ENCODE results near the gene CTAG1A. TPM values are rescaled to one million over a fixed set of nuclear protein-coding genes. Genes with fewer than 3 reads are reported as not detected.

The CTAG1A gene
- total RNA-seq (2022; extraction: Qiagen RNA extraction), result not detected in 5 replicates

DNA sequence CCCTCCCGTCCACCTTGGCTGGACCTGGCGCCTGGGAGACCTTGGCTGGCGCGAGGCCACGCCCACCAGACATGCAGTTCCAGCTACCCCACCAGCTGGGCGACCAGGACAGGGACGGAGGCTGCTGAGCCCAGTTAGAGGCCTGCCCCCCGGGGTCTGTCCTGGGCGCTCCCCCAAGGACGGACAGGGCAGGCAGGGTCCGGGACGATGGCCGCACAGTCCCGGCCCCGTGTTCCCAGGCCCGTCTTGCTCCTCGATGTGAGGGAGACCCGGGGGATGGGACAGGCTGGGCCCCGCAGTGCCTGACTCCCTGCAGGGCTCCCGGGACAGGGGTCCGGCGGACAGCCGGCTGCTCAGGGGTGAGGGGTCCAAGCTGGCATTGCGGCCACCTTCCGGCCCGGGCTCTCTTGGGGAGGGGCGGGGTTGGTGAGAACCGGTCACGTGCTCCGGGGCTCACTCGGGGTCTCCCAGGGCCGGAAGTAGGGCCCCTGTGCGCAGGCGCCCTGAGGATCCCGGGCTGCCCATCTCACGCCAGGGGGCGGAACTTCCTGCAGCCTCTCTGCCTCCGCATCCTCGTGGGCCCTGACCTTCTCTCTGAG lies at the start of gene CTAG1A:
Gene CTAG1A (plus strand): TSS at position 549 of the 599 bp plus-strand sequence. CDS start 74 bp downstream, outside the sequence.

DNA sequence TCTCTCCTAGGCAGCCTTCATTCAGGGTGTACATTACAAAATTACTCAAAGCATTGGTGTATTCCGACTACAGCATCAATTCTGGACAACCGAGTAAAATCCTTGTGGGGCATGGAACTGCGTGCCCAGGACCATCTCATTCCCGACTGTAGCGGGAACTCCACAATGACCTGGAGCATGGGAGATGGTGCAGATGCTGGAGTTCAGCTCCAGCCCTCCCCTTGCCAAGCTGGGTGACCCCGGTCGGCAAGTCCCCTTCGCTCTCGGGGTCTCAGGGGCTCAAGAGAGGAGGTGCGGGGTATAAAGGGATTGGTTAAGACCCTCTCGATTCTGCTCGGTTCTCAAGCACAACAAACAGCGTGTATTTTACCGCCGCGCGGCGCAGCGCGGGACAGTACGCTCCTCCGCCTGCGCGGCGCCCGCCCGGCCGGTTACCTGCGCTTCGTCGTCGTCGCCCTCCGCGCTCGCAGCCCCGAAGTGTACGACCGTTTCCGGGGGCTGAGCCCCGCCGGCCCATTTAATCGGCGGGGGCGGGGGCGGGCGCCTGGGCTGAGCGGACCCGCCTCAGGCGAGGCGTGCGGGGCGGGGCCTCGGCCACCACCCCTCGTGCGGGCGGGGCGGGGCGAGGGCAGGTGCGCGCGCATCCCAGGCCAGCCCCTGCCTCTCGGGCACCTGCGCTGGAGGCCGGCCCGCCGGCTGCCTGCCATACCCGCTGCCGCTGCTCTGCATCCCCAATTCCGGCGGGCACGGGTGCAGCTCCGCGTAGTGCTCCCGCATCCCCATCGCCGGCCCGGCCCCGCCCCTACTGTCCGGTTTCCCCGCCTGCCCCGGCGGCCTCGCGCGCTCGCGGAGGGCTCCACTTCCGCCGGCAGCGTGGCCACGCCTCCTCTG lies 38.3 kb upstream of the CTAG1A start, which contains the start of gene G6PD:
Gene G6PD (minus strand): TSS at position 493 of the 891 bp plus-strand sequence. CDS start 691 bp downstream, outside the sequence.

GRCh38 chrX:154547245-154548027 lies 37.5 kb upstream of the CTAG1A start, which contains the start of gene IKBKG:
TSS of gene IKBKG (plus strand) at chrX:154547620. CDS start at chrX:154552003, 4,383 bp downstream.

GRCh38 chrX:154619182-154619581 lies 34.2 kb downstream of the CTAG1A start, which contains the start of gene CTAG1B:
TSS of gene CTAG1B (minus strand) at chrX:154619282. CDS start at chrX:154619218, 64 bp downstream.

Other genes with a start within 250 kb of the CTAG1A start
- gene FLNA, start 210.5 kb upstream of the CTAG1A start, total RNA-seq (2022; extraction: Qiagen RNA extraction), result 1,461 to 1,661 TPM (median 1,622 TPM) in 5 replicates
- 129 to 161 TPM (median 153 TPM) in 5 replicates for gene EMD, start 205.8 kb upstream of the CTAG1A start, total RNA-seq (2022; extraction: Qiagen RNA extraction)
- 5,312 to 5,581 TPM (median 5,559 TPM) in 5 replicates for gene RPL10, start 186.8 kb upstream of the CTAG1A start, total RNA-seq (2022; extraction: Qiagen RNA extraction)
- gene DNASE1L1, start 175.9 kb upstream of the CTAG1A start, total RNA-seq (2022; extraction: Qiagen RNA extraction), result 27.2 to 31.3 TPM (median 29.9 TPM) in 5 replicates
- 33.5 to 40.1 TPM (median 36.8 TPM) in 5 replicates for gene TAFAZZIN, start 173.6 kb upstream of the CTAG1A start, total RNA-seq (2022; extraction: Qiagen RNA extraction)
- 88.4 to 107 TPM (median 105 TPM) in 5 replicates for gene ATP6AP1, start 156.5 kb upstream of the CTAG1A start, total RNA-seq (2022; extraction: Qiagen RNA extraction)
- 91.4 to 124 TPM (median 104 TPM) in 5 replicates for gene GDI1, start 148.0 kb upstream of the CTAG1A start, total RNA-seq (2022; extraction: Qiagen RNA extraction)
- 99.8 to 121 TPM (median 111 TPM) in 5 replicates for gene FAM50A, start 141.0 kb upstream of the CTAG1A start, total RNA-seq (2022; extraction: Qiagen RNA extraction)
- 11.0 to 17.8 TPM (median 13.9 TPM) in 5 replicates for gene PLXNA3, start 126.9 kb upstream of the CTAG1A start, total RNA-seq (2022; extraction: Qiagen RNA extraction)
- gene LAGE3, start 105.9 kb upstream of the CTAG1A start, total RNA-seq (2022; extraction: Qiagen RNA extraction), result 36.3 to 74.0 TPM (median 65.8 TPM) in 5 replicates
- 67.1 to 73.0 TPM (median 69.5 TPM) in 5 replicates for gene UBL4A, start 98.5 kb upstream of the CTAG1A start, total RNA-seq (2022; extraction: Qiagen RNA extraction)
- 38.5 to 42.9 TPM (median 39.7 TPM) in 5 replicates for gene SLC10A3, start 94.5 kb upstream of the CTAG1A start, total RNA-seq (2022; extraction: Qiagen RNA extraction)
- 38.0 to 44.6 TPM (median 42.6 TPM) in 5 replicates for gene FAM3A, start 68.9 kb upstream of the CTAG1A start, total RNA-seq (2022; extraction: Qiagen RNA extraction)
- gene G6PD, start 38.3 kb upstream of the CTAG1A start, total RNA-seq (2022; extraction: Qiagen RNA extraction), result 1,336 to 1,631 TPM (median 1,436 TPM) in 5 replicates
- gene IKBKG, start 37.5 kb upstream of the CTAG1A start, total RNA-seq (2022; extraction: Qiagen RNA extraction), result 35.9 to 44.7 TPM (median 40.9 TPM) in 5 replicates
- gene CTAG1B, start 34.1 kb downstream of the CTAG1A start, total RNA-seq (2022; extraction: Qiagen RNA extraction), result not detected in 5 replicates
- gene CTAG2, start 68.4 kb downstream of the CTAG1A start, total RNA-seq (2022; extraction: Qiagen RNA extraction), result not detected in 5 replicates
- 0.45 to 0.93 TPM (median 0.82 TPM) in 5 replicates for gene GAB3, start 165.9 kb downstream of the CTAG1A start, total RNA-seq (2022; extraction: Qiagen RNA extraction)
- gene DKC1, start 177.7 kb downstream of the CTAG1A start, total RNA-seq (2022; extraction: Qiagen RNA extraction), result 144 to 210 TPM (median 156 TPM) in 5 replicates
- 16.0 to 18.7 TPM (median 17.0 TPM) in 5 replicates for gene MPP1, start 220.4 kb downstream of the CTAG1A start, total RNA-seq (2022; extraction: Qiagen RNA extraction)
- not detected in 5 replicates for gene SMIM9, start 249.5 kb downstream of the CTAG1A start, total RNA-seq (2022; extraction: Qiagen RNA extraction)